ENCODE data around the gene SAP30BP.

DNA sequence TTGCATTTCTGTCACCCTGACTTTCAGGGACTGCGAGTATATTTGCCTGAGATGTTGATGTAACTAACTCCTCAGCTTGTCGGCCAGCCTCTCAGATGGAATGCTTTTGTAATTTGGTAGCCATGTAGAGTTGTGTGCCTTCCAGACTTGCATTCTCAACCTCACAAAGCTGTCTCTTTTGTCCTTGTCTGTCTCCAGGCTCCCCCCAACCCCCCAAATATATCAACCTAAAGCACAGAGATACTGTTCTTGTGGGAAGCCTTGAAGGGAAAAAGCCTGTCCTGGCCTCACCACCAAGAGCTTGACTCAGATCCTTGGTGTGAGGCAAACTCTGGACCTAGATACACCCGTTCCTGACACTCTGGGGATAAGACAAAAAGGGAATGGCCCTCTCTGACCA lies 18.4 kb downstream of the SAP30BP start:
- TF ChIP-seq, protein P1, sequence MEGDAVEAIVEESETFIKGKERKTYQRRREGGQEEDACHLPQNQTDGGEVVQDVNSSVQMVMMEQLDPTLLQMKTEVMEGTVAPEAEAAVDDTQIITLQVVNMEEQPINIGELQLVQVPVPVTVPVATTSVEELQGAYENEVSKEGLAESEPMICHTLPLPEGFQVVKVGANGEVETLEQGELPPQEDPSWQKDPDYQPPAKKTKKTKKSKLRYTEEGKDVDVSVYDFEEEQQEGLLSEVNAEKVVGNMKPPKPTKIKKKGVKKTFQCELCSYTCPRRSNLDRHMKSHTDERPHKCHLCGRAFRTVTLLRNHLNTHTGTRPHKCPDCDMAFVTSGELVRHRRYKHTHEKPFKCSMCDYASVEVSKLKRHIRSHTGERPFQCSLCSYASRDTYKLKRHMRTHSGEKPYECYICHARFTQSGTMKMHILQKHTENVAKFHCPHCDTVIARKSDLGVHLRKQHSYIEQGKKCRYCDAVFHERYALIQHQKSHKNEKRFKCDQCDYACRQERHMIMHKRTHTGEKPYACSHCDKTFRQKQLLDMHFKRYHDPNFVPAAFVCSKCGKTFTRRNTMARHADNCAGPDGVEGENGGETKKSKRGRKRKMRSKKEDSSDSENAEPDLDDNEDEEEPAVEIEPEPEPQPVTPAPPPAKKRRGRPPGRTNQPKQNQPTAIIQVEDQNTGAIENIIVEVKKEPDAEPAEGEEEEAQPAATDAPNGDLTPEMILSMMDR (optimal IDR thresholded peaks at IDR 0.05 in 1 of 3, IDR thresholded peaks at IDR 0.05 in 1 of 3, conservative IDR thresholded peaks at IDR 0.05 in 1 of 3; ENCODE audit: extremely low read depth in 1 of 3, insufficient read depth in 2 of 3, low read length in 3 of 3), result no peak
- no peak for TF ChIP-seq EZH2 (IDR thresholded peaks at IDR 0.05; ENCODE audit: low read length)

All from keratinocyte (primary cell).